Frontal cortex (tissue), 4 donors: ENCODE data around the gene OST4. TPM values are rescaled to one million over a fixed set of nuclear protein-coding genes. Genes with fewer than 3 reads are reported as not detected.
"Not testable (repeated sequence)": the region's sequence is repeated elsewhere in the genome, so short reads cannot be mapped to it uniquely, and the experiment has no call there.

Experiments used
- DNase-seq, 2 donors: peaks; one replicate each; pipeline ENCODE4 v3.0.0; 2012; ENCODE audit warnings: low spot score in 2 of 2
- FAIRE-seq: peaks from 2 replicates; lab custom pipeline; 2012; peaks lifted over from hg19 to GRCh38; lab: Jason Lieb, UNC
- total RNA-seq: library from RNA; depleted of rRNA; stranded (reverse); fragments of >200 nt; gene quantifications from one replicate; pipeline ENCODE4 v1.2.3, GENCODE V29; 2014
- donor health status: control.
- donor health status: control.
- donor health status: control.

Gene OST4
- total RNA-seq, 1 donor from 2014 or later, result 163 TPM

DNA sequence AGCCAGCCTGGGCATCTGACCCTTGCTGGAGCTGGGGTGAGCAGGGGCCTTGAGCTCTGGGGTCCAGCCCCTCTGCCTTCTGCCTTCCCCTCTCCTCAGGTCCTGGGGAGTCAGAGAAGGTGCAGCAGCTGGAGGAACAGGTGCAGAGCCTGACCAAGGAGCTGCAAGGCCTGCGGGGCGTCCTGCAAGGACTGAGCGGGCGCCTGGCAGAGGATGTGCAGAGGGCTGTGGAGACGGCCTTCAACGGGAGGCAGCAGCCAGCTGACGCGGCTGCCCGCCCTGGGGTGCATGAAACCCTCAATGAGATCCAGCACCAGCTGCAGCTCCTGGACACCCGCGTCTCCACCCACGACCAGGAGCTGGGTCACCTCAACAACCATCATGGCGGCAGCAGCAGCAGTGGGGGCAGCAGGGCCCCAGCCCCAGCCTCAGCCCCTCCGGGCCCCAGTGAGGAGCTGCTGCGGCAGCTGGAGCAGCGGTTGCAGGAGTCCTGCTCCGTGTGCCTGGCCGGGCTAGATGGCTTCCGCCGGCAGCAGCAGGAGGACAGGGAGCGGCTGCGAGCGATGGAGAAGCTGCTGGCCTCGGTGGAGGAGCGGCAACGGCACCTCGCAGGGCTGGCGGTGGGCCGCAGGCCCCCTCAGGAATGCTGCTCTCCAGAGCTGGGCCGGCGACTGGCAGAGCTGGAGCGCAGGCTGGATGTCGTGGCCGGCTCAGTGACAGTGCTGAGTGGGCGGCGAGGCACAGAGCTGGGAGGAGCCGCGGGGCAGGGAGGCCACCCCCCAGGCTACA, 10.7 kb upstream of the OST4 start:
- no peak for DNase-seq
- no peak for FAIRE-seq

DNA sequence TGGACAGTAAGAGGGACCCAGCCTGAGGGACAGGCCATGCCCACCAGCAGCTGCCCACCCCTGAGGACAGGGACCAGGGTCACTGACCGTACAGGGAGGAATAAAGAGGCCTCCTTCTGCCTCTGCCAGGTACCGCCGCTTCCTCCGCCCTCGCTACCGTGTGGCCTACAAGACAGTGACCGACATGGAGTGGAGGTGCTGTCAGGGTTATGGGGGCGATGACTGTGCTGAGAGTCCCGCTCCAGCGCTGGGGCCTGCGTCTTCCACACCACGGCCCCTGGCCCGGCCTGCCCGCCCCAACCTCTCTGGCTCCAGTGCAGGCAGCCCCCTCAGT, 9.1 kb upstream of the OST4 start:
- DNase-seq (no peak), FAIRE-seq (no peak)

DNA sequence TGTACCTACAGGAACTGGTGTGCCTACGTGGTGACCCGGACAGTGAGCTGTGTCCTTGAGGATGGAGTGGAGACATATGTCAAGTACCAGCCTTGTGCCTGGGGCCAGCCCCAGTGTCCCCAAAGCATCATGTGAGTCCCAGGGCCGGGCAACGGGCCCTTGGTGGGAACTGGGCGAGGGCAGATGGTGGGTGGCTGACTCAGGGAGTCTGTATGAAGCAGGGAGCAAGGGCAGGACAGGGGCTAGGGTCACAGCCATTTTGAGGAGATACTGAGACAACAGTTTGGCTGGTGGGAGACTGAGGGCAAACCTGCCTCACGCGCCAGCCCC, 8.7 kb upstream of the OST4 start:
- DNase-seq, result no peak
- no peak for FAIRE-seq

DNA sequence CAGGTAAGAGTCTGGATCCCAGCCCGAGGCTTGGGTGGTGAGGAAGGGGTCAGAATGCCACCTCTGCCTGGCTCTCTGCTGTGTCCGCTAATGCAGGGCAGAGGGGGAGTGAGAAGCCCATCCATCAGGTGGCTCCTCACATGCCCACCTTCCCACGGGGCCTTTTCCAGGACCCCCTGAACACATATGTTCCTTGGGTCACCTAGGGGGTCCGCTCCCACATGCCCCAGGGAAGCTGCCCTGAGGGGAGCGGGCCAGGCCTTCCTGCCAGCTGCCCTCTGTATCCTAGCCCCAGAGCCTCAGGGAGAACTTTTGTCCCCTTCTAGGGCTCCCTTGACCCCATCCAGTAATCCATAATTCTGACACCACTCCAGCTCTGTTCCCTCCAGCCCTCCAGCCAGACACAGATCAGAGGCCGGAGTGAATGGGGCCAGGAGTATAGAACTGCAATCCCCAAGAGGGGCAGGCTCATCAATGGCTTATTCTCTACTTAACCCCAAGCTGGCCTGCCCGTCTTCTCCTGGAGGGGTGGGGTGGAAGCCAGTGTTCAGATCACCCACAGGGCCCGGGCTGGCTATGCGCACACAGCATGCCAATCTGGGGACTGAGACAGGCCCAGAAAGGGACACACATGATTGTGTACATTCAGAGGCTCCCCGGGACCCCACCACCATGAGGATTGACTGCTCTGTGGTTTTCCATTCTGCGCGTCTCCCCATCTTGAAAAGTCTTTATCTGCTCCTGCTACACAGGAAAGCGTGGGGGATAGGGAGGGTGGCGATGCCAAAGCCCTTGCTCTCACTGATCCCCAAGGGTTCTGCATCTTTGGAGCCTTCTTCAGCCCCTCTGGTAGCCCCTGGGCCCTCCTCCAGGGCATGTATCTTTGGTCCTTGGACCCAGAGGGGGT, 8.0 kb upstream of the OST4 start:
- FAIRE-seq, result no peak
- DNase-seq, result no peak

DNA sequence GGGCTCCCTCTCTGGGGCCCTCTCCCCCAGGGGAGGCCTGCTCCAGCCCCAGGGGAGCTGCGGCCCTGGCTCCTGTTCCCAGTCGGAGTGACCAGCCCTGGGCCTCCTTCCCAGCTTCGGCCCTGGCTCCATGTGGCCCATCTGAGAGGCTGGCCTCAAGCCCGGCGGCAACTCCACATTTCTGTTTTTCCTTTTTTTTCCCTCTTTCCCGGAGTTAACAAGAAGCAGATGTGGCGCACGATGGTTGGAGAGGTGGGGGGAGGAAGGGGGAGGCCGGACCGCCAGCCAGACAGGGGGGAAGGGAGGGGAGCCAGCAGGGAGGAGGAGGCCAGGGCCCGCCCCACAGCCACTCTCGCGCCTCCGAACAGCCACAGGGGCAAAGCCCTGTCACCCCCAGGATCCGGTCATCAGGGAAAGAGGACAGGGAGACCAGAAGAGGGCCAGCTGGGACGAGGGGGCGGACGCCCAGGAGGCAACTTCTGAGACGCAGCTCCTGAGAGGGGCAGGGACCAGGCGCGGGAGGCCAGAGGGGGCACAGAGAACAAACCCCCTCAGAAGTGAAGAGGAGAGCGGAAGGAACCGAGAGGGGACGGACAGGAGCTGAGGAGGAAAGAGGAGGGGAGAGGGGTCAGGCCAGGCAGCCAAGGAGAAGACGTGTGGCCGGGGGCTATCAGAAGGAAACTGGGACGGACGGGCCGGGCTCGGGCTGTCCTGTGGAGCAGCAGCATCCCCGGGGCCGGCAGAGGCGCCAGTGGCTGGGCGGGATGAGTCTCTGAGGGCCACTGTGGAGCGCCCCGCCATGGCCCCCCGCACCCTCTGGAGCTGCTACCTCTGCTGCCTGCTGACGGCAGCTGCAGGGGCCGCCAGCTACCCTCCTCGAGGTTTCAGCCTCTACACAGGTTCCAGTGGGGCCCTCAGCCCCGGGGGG, 7.1 kb upstream of the OST4 start, which contains the start of gene EMILIN1:
TSS of gene EMILIN1 (plus strand) at position 349 of the 928 bp plus-strand sequence. CDS start at position 800, 451 bp downstream.
- FAIRE-seq, result no peak
- peak; percentile 67 to 71 for DNase-seq

DNA sequence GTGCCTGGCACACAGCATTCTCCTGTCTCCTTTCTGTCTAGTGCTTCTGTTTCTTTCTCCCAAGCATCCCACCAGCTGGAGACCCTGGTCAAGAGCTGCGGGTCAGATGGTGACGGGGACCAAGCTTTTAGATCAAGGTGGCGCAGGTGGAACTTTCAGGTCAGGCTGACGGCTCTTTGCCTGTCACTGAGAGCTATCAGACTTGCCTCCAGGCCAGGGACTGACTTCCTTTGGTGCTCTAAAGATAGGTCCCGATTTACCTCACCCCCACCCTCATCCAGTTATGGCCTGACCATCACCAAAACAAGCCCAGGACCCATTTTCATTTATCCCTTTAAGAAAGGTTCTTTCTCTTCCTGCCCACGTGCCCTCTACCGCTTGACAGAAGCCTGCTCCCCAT, 5.8 kb upstream of the OST4 start:
- DNase-seq (no peak), FAIRE-seq (no peak)

DNA sequence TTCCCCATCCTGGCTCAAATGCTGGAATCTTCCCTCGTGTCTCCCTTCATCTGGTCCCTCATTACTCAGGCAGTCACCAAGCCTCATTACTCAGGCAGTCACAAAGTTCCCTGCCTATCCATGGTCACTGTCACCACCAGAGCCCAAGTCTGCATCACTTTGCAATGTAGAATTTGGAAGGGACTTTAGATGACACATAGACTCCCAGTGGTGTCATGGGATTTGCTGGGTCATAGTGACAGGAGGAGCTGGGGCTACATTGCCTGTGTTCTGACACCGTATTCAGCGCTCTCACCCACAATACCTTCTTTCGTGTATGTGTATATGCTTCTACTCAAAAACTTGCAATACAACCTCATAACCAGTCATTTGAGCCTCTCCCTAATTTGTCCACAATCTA, 4.9 kb upstream of the OST4 start:
- FAIRE-seq (no peak), DNase-seq (no peak)

DNA sequence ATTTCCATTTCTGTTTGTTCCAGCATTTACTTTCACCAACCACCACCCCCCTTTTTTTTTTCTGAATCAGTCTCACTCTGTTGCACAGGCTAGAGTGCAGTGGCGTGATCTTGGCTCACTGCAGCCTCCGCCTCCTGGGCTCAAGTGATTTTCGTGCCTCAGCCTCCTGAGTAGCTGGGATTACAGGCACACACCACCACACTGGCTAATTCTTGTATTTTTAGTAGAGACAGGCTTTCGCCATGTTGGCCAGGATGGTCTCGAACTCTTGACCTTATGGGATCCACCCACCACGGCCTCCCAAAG, 4.1 kb upstream of the OST4 start:
- not testable (repeated sequence) for DNase-seq, FAIRE-seq

DNA sequence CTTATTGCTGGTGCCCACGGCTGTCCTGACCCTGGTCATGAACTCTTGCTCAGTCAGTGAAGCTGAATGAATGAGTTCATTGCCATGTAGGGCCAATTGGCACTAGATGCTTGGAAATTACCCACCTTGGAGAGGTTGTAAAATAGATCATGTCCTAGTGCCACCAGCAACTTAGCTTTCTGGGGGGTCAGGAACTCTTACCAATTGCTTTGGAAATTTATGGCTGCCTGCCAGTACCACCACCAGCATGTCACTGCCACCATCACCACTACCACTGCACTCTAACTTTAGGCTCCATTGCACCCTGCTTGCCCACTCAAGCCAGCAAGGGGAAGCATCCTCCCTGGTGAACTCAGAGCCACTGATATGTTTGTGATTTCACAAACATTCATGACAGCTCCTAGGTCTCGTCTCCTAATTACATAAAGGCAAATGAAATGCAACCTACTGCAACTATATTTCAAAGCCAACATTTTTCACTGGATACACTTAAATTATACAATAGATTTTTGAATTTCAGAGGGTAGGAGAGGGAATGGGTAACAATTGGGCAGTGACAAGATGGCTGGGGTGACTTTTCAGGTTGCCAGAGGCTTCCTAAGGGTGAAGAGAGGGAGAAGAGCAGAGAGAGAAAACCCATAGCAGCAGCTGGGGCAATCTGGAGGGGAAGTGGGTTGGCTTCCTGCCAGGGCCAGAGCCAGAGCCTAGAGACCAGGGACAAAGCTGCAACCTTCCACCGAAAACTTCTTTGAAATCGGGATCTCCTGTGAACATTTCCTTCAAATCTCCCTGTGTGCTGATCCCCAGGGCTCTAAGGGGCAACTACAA, 3.5 kb upstream of the OST4 start:
- DNase-seq (no peak), FAIRE-seq (no peak)

DNA sequence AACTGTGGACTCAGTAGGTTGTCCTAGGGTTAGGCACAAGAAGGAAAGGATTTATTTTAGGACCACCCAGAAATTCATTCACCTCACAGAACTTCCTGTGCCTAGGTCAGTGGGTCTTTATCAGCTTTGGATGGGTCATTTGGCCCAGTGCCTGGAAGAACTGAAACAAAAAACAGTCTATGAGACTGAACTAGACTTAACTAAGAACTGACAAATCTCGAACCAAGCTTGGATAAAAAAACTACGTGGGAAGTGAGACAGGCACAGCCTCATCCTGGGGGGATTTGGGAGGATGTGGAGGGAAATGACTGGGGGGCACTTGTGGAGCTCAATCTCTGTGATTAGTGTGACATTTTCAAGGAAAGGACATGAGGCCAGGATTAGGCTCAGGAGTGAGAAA, 2.3 kb upstream of the OST4 start:
- DNase-seq (no peak), FAIRE-seq (no peak)

DNA sequence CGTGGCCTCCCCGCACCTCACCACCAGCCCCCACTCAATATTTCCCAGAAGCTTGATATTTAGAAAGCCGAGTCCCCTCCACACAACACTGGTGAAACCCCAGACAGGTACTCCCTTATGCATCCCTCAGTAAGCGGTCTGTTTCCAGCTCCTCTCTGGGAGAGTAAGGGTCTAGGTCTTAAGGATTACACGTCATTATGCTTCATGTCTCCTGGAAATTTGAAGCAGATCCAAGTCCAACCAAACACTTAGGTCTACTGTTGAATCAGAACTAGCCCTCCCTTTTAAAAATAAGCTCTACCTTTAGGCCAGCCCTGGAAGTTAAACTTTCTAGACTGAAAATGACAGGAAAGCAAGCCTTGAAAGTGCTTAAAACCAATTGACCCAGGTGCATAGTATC, 1.5 kb upstream of the OST4 start:
- DNase-seq (no peak), FAIRE-seq (no peak)

DNA sequence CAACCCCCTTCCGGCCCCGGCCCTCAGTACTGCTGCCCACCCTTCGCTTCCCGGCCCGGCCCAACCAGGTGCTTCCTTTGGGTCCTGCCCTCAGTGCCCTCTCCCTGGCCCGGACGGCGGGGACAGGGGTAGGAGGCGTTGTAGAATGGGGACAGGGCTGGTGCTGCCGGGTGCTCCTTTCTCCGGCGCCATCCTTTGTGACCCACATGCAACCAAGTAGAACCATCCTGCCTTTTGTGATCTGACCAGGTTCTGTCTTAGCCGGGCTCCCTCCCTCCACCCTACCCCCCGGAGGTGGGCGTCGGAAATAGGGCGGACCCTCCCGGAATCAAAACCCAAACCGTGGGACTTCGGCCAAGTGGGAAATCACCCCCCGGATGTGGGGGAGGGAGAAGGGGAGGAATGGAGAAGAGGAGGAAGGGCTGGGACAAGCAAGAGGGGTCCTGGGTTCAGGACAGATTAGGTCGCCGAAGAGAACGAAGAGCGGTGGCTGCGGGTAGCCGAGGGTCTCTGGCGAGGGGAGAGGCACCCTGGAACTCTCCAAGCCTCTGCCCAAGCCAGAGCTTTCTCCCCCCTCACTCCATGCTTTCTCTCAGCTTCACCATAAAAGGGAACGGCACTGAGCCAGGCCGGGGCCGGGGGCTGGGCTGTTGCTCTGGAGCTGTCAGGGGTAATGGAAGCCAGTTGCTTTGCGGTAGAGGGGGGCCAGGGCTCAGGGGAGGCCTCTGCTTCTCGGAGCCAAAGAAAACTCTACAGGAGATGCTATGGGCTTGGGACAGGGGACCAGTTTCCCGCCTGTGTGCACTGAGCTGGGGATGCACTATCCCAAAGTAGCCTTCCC, 756 bp upstream of the OST4 start:
- FAIRE-seq (no peak), DNase-seq (no peak)

DNA sequence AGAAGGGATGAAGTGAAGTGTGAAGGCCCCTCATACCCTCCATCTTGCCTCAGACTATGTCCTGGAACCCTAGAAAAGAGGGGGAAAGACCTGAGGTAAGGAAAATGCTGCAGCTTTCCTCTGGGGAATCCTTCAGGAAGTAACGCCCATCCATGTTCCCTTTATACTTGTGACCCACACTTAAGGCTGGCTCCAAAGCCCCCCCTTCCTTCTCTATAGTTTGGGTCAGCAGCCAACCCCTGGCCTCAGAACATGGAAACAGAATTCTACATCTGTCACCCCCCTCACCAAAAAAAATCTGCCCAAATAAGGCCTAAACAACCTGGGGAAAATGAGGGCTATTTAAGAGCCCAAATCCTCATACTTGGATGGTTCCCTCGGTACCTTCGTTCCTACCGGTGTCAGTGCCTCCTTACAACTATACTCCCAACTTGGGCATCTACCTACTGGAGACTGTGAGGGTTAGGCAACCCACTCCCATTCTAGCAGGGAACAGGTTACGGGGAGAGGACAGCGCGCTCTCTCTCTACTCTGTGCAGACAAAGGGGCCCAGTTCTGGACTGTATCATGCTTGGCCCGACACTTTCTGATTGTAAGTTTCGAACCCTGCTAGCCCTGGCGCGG, 689 bp downstream of the OST4 start:
- no peak for DNase-seq
- no peak for FAIRE-seq

DNA sequence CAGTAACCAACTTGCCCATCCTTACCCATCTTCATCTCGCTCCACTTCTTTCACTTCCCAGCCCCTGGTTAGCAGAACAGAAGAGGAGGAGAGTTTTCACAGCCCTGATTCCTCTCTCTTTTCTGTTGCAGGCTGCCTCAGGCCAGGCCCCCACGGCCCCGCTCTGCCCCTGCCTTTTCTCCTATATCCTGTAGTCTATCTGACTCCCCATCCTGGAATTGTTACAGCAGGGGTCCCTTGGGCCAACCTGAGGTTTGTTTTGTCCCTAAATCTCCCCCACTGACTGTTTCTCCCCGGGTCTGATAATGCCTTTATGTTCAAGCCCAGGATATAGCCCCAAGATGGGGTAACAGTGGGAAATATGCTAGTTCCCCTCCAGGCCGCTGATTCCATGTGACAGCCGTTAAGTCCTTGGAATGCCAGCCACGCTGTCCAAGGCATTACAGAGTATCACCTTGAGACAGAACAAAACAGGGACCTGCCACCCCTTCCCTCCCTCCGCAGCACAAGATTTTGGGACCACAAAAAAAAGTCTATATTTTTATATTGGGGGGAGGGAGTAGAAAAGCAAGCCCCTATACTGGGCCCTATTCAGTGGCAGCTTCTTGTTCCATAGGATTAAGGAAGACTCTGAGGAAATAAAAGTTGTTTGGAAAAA, 1.4 kb downstream of the OST4 start:
- FAIRE-seq, result no peak
- DNase-seq, result no peak

DNA sequence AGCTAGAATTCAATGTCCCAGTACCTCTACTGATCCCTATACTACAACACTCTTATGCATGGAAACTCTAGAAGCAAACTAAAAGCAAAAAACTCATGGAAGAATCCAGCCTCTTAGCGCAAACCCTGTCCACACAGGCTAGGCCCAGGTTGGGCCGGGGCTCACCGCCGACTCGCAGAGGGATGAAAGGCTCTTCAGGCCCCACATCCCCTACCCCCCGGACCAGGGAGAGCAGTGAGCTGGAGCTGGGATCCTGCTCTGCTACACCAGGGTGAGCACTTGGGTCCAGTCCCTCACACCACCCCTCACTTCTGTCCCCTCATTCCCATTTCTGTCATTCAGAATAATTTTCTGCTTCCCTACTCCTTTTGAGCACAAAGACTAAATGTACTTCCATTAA, 2.0 kb downstream of the OST4 start:
- no peak for DNase-seq
- no peak for FAIRE-seq

DNA sequence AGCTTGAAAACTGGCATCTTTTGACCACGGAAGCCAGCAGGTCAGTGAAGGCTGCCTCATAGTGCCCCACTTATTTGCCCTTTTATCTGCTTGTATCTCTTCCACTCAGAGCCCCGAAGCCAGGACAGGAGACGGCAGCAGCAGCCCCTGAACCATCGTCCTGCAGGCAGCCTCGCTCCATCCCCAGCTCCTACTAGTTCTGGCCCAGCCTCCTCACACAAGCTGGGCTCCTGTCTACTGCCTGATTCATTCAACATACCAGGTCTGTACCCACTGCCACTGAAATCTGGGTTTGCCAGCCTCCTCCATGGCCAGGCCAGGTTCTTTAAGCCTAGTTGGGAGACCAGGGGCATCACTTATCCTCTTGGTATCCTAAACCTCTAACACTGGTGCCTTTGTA, 4.1 kb downstream of the OST4 start:
- FAIRE-seq (no peak), DNase-seq (no peak)

DNA sequence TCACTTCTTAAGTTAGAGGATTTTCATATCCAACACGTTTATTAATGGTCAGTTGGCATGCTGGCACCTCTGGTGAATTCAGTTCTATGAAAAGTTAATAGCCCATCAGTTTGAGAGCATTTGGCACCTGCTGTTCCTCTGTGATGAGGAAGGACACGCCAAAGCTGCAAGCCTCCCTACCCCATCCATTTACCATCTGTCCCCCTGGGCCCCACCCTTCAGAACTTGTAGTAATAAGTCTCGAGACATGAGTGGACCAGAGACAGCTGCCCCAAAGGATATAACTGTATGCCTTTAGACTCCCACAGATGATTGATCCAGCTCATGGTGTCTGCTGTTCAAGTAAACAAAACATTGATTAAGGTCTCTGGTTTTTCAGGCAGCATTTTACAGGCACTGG, 6.3 kb downstream of the OST4 start:
- no peak for DNase-seq

DNA sequence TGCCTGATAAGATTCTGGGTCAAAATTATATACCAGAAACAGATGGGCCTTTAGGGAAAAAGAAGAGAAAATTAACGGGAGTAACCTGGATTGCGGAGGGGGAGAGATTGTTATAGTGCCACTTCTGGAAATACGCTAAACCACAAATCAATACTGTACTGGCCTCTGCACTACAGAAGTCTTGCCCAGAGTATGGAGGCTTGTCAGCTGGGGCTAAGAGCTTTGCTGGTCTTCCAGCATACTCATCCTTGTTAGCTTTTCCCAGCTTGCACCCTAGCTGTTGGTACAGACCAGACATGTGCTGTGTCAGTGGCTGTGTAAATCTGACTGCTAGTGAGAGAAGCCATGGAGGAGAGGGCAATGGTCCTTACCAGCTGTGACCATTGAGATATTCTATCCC, 11.1 kb downstream of the OST4 start:
- FAIRE-seq (no peak), DNase-seq (no peak)

More for the DNA sequence above, 6.3 kb downstream of the OST4 start:
- FAIRE-seq, result no peak
